Stimulated activated CD4-positive, alpha-beta T cell treated with anti-CD3 and anti-CD28 coated beads, Interleukin-4, amount 100 ng/mL, for 24 hours (primary cell): Measurements from ENCODE around the gene SRD5A3.

Experiments
- DNase-seq: peaks from one replicate; pipeline ENCODE4 v3.0.0-alpha.2; 2020

Gene SRD5A3

DNA sequence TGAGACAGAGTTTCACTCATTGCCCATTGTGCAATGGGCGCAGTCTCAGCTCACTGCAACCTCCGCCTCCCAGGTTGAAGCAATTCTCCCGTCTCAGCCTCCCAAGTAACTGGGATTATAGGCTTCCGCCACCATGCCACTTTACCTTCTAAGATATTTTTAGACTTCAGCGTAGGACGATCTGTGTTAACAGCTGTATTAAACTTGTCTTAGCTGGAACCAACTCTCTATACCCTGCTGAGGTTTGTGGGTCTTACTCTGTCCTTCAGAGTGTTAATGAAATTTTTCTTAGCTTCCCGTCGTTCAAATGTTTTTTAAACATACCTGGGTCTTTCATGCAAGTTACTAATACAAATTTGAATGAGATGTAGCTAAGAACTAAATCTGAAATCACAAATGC is 64.4 kb downstream of the SRD5A3 start:
- no peak for DNase-seq

DNA sequence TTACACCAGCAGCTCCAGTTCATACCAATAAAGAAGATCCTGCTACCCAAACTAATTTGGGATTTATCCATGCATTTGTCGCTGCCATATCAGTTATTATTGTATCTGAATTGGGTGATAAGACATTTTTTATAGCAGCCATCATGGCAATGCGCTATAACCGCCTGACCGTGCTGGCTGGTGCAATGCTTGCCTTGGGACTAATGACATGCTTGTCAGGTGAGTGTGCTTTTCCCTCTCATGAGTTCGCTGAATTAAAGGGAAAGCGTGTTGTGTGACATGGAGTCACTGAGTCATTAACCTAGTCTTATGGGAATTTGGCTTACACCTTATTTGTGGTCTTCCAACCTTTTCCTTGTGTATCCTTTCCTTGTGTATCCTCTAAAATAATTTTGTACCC is 65.6 kb downstream of the SRD5A3 start:
- no peak for DNase-seq

DNA sequence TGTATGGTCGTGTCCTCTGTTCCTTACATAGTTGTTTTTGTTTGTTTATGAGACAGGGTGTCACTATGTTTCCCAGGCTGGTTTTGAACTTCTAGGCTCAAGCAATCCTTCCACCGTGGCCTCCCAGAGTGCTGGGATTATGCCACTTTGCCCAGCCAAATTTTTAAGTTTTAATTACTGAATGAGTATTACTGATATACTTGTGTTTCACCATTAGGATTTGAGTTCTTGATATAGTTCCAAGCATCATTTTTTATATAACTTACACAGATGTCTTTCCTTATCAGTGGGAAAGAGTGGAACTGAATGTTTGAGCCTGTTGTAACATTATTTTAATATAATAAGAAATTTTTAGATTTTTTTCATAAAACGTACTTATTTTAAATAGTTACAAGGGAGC is 70.1 kb downstream of the SRD5A3 start:
- no peak for DNase-seq
